Measurements from ENCODE around the gene ASRGL1. TPM values are rescaled to one million over a fixed set of nuclear protein-coding genes. Genes with fewer than 3 reads are reported as not detected.
A peak's percentile ranks its signal among the peaks of the same experiment; 100 is the strongest.

The ASRGL1 gene
- total RNA-seq, 2 donors from 2014 or later: 1.3 to 2.2 TPM

GRCh38 chr11:62394825-62395538 is 57.7 kb downstream of the ASRGL1 start:
- no peak overlapping the region for H3K27ac Mint-ChIP-seq
- no peaks in the 10 kb centered on the region for H3K4me1 Mint-ChIP-seq
- no peak overlapping the region for H3K4me3 Mint-ChIP-seq
- no peaks in the 10 kb centered on the region for H3K27me3 Mint-ChIP-seq
- no peaks in the 10 kb centered on the region for H3K9me3 Mint-ChIP-seq
- H3K36me3 Mint-ChIP-seq (ENCODE audit: low read depth): no peaks in the 10 kb centered on the region
- peak; percentile 88 for ATAC-seq (replicated peaks)

DNA sequence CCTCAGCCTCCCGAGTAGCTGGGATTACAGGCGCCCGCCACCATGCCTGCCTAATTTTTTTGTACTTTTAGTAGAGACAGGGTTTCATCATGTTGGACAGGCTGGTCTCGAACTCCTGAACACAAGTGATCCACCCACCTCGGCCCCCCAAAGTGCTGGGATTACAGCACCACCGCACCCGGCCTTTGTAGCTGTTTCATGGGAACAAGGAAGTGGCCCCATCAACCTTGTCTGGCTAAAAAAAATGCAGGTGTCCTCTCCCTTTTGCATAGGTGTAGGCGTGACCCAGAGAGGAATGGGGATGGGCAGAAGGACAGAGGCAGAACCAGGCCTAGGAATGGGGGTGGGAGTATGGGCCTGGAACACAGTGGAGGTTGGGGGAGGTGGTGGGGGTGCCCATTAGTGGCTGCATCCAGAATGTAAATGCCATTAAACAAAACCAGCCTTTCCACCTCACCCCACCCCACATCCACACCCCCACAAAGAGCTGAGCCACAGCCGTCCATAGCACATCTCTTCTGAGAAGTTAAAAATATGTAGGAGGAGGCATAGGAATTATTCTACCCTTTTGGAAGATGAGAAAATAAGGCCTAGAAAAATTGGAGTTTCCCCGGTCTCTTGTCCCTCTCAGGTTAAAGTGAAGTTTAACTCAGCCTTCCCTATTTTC is 58.8 kb downstream of the ASRGL1 start:
- Mint-ChIP-seq H3K4me3 (no peak overlapping the region), H3K4me1 (no peaks in the 10 kb centered on the region), H3K27ac (no peak overlapping the region), H3K9me3 (no peaks in the 10 kb centered on the region), H3K27me3 (no peaks in the 10 kb centered on the region), H3K36me3 (ENCODE audit: low read depth) (no peaks in the 10 kb centered on the region)
- ATAC-seq (replicated peaks): no peak

GRCh38 chr11:62398011-62398994 is 61.1 kb downstream of the ASRGL1 start:
- no peak overlapping the region for H3K27ac Mint-ChIP-seq
- H3K36me3 Mint-ChIP-seq (ENCODE audit: low read depth): no peaks in the 10 kb centered on the region
- H3K9me3 Mint-ChIP-seq: no peaks in the 10 kb centered on the region
- H3K27me3 Mint-ChIP-seq: no peaks in the 10 kb centered on the region
- ATAC-seq (replicated peaks): no peak
- peaks cover 11% of the 10 kb centered on the region for H3K4me1 Mint-ChIP-seq
- no peak overlapping the region for H3K4me3 Mint-ChIP-seq

GRCh38 chr11:62399172-62399877 is 62.1 kb downstream of the ASRGL1 start:
- no peaks in the 10 kb centered on the region for H3K9me3 Mint-ChIP-seq
- H3K27me3 Mint-ChIP-seq: no peaks in the 10 kb centered on the region
- H3K4me3 Mint-ChIP-seq: no peak overlapping the region
- H3K27ac Mint-ChIP-seq: no peak overlapping the region
- ATAC-seq (replicated peaks): no peak
- peaks cover 11% of the 10 kb centered on the region for H3K4me1 Mint-ChIP-seq
- no peaks in the 10 kb centered on the region for H3K36me3 Mint-ChIP-seq (ENCODE audit: low read depth)

- no peak for ATAC-seq (replicated peaks)
- H3K27ac Mint-ChIP-seq: no peak overlapping the region
- no peaks in the 10 kb centered on the region for H3K27me3 Mint-ChIP-seq
- H3K4me1 Mint-ChIP-seq: peaks cover 11% of the 10 kb centered on the region
- no peak overlapping the region for H3K4me3 Mint-ChIP-seq
- no peaks in the 10 kb centered on the region for H3K36me3 Mint-ChIP-seq (ENCODE audit: low read depth)
- H3K9me3 Mint-ChIP-seq: no peaks in the 10 kb centered on the region
Measured at GRCh38 chr11:62399878-62400266, 62.6 kb downstream of the ASRGL1 start.

GRCh38 chr11:62400281-62400680 is 63.0 kb downstream of the ASRGL1 start:
- H3K36me3 Mint-ChIP-seq (ENCODE audit: low read depth): no peaks in the 10 kb centered on the region
- no peak for ATAC-seq (replicated peaks)
- no peak overlapping the region for H3K4me3 Mint-ChIP-seq
- H3K9me3 Mint-ChIP-seq: no peaks in the 10 kb centered on the region
- peaks cover 11% of the 10 kb centered on the region for H3K4me1 Mint-ChIP-seq
- H3K27ac Mint-ChIP-seq: no peak overlapping the region
- H3K27me3 Mint-ChIP-seq: no peaks in the 10 kb centered on the region

DNA sequence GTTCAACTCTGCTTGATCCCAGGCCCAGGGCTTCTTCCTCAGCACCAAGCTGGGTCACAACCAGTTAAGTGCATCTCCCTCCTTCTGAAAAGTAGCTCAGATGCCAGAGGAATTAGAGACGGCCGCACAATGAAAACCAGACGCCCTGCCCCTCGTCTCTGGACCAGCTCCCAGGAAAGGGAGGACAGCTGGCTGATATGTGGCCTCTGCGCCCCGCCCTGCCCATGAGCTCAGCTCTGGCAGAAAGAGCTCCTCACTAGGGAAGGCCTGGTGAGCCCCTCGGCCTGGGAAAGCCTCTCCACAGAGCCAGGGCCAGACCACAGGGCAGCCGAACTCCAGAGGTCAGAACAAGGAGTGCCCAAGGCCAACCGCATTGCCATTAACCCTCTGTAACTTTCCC is 63.5 kb downstream of the ASRGL1 start:
- no peaks in the 10 kb centered on the region for H3K27me3 Mint-ChIP-seq
- H3K4me1 Mint-ChIP-seq: peaks cover 11% of the 10 kb centered on the region
- no peak overlapping the region for H3K4me3 Mint-ChIP-seq
- H3K27ac Mint-ChIP-seq: no peak overlapping the region
- no peaks in the 10 kb centered on the region for H3K36me3 Mint-ChIP-seq (ENCODE audit: low read depth)
- ATAC-seq (replicated peaks): no peak
- H3K9me3 Mint-ChIP-seq: no peaks in the 10 kb centered on the region

GRCh38 chr11:62401356-62401755 is 64.1 kb downstream of the ASRGL1 start:
- peak overlapping the region; percentile 77 for H3K4me3 Mint-ChIP-seq
- ATAC-seq (replicated peaks): no peak
- H3K9me3 Mint-ChIP-seq: no peaks in the 10 kb centered on the region
- peak overlapping the region; percentile 86 for H3K27ac Mint-ChIP-seq
- H3K4me1 Mint-ChIP-seq: peaks cover 11% of the 10 kb centered on the region
- no peaks in the 10 kb centered on the region for H3K36me3 Mint-ChIP-seq (ENCODE audit: low read depth)
- H3K27me3 Mint-ChIP-seq: no peaks in the 10 kb centered on the region

GRCh38 chr11:62401811-62402210 is 64.6 kb downstream of the ASRGL1 start:
- Mint-ChIP-seq H3K4me1 (peaks cover 11% of the 10 kb centered on the region), H3K27me3 (no peaks in the 10 kb centered on the region), H3K36me3 (ENCODE audit: low read depth) (no peaks in the 10 kb centered on the region), H3K4me3 (peak overlapping the region; percentile 77), H3K27ac (peak overlapping the region; percentile 86), H3K9me3 (no peaks in the 10 kb centered on the region)
- ATAC-seq (replicated peaks): peak; percentile 2

- Mint-ChIP-seq H3K4me1 (peaks cover 11% of the 10 kb centered on the region), H3K9me3 (no peaks in the 10 kb centered on the region), H3K4me3 (peak overlapping the region; percentile 77), H3K36me3 (ENCODE audit: low read depth) (no peaks in the 10 kb centered on the region), H3K27ac (peak overlapping the region; percentile 86), H3K27me3 (no peaks in the 10 kb centered on the region)
- ATAC-seq (replicated peaks): peak; percentile 95
Measured at GRCh38 chr11:62402226-62402959, 65.1 kb downstream of the ASRGL1 start.

GRCh38 chr11:62402960-62403730 is 65.9 kb downstream of the ASRGL1 start:
- H3K27me3 Mint-ChIP-seq: no peaks in the 10 kb centered on the region
- peak overlapping the region; percentile 77 for H3K4me3 Mint-ChIP-seq
- H3K4me1 Mint-ChIP-seq: peaks cover 11% of the 10 kb centered on the region
- no peak for ATAC-seq (replicated peaks)
- H3K9me3 Mint-ChIP-seq: no peaks in the 10 kb centered on the region
- no peaks in the 10 kb centered on the region for H3K36me3 Mint-ChIP-seq (ENCODE audit: low read depth)
- peak overlapping the region; percentile 86 for H3K27ac Mint-ChIP-seq

- H3K27me3 Mint-ChIP-seq: no peaks in the 10 kb centered on the region
- H3K4me3 Mint-ChIP-seq: no peak overlapping the region
- no peak overlapping the region for H3K27ac Mint-ChIP-seq
- ATAC-seq (replicated peaks): no peak
- no peaks in the 10 kb centered on the region for H3K9me3 Mint-ChIP-seq
- peaks cover 11% of the 10 kb centered on the region for H3K4me1 Mint-ChIP-seq
- no peaks in the 10 kb centered on the region for H3K36me3 Mint-ChIP-seq (ENCODE audit: low read depth)
Measured at GRCh38 chr11:62404435-62404834, 67.2 kb downstream of the ASRGL1 start.

- no peaks in the 10 kb centered on the region for H3K27me3 Mint-ChIP-seq
- H3K4me1 Mint-ChIP-seq: peaks cover 11% of the 10 kb centered on the region
- H3K9me3 Mint-ChIP-seq: no peaks in the 10 kb centered on the region
- H3K27ac Mint-ChIP-seq: no peak overlapping the region
- no peak for ATAC-seq (replicated peaks)
- H3K4me3 Mint-ChIP-seq: no peak overlapping the region
- no peaks in the 10 kb centered on the region for H3K36me3 Mint-ChIP-seq (ENCODE audit: low read depth)
Measured at GRCh38 chr11:62404901-62405300, 67.7 kb downstream of the ASRGL1 start.
